ENCODE results near the gene NEMP1.

GRCh38 chr12:57009949-57010626 is 68.5 kb downstream of the NEMP1 start:
- TF ChIP-seq EZH2 (IDR thresholded peaks at IDR 0.05; ENCODE audit: borderline replicate concordance, low read depth, low read length, severe bottlenecking) (no peak), CTCF (IDR thresholded peaks at IDR 0.05; ENCODE audit: borderline replicate concordance, extremely low read depth, low read length, poor library complexity, severe bottlenecking) (no peak)

Data from DND-41 (cell line).